HCT116 (cell line): Measurements from ENCODE around the gene SH2D3C. TPM values are rescaled to one million over a fixed set of nuclear protein-coding genes. Genes with fewer than 3 reads are reported as not detected.

Experiments used
- ATAC-seq: fragments of 200-7000 bp; cut with Tn5 transposase; 2 replicates; pipeline ENCODE4 v1.9.1; 2020; ENCODE audit warnings: mild to moderate bottlenecking, moderate library complexity
- BruUV-seq: library from RNA; stranded (reverse); fragments of 400-500 nt; replicated peaks from 2 replicates; lab custom pipeline; 2021; lab: Mats Ljungman, UMichigan
- CTCF ChIA-PET: fragments of 300-600 bp; sonication (Branson Sonifier 250); formaldehyde crosslinking; loops from one replicate; lab custom pipeline; 2021; ENCODE audit warnings: antibody characterized with exemption; lab: Charles Lee
- POLR2A ChIA-PET: fragments of 300-600, 350-600 bp; sonication (Branson Sonifier 250); formaldehyde crosslinking; loops from one replicate; lab custom pipeline; 2021; ENCODE audit warnings: antibody characterized with exemption; lab: Charles Lee
- RAD21 ChIA-PET, 2 experiments: fragments of 300-600 bp; sonication (Branson Sonifier 250); formaldehyde crosslinking; loops; one replicate each; lab custom pipeline; 2023; ENCODE audit warnings: low total read pairs in 2 of 2; ENCODE audit not compliant: uncharacterized antibody in 2 of 2, unreplicated experiment in 2 of 2, low non-redundant PET in 1 of 2; lab: Charles Lee
- DNase-seq: peaks from one replicate; pipeline ENCODE4 v3.0.0-alpha.2; 2010; ENCODE audit warnings: low read depth, low spot score
- H2AFZ ChIP-seq: fragments of 200-600 bp; shearing (Covaris generic), sonication (generic); 2 replicates; pipeline ENCODE4 v1.6.1; 2017; ENCODE audit warnings: low read depth, mixed run types, mixed read lengths, antibody characterized with exemption, low read length; ENCODE audit not compliant: poor library complexity, severe bottlenecking
- H3K27ac ChIP-seq: 2 replicates; pipeline ENCODE4 v1.5.1; 2012; ENCODE audit warnings: low read depth, low read length
- H3K27me3 ChIP-seq: fragments of 200-600 bp; sonication (generic); 2 replicates; pipeline ENCODE4 v1.6.1; 2016; ENCODE audit warnings: mixed run types, low read length, mixed read lengths; ENCODE audit not compliant: insufficient read depth
- H3K36me3 ChIP-seq, 2 experiments: fragments of 200-500 bp in 1 of 2; fragments of 200-600 bp in 1 of 2; sonication (Bioruptor generic) in 1 of 2; sonication (generic) in 1 of 2; 2 replicates each; pipeline versions ENCODE4 v1.5.1 to v1.6.1; 2014 to 2016; ENCODE audit warnings: low read length in 2 of 2, inconsistent platforms in 1 of 2, mixed read lengths in 1 of 2, mixed run types in 1 of 2; ENCODE audit not compliant: insufficient read depth in 2 of 2, control insufficient read depth in 1 of 2
- H3K4me1 ChIP-seq, 2 experiments: fragments of 200-600 bp in 1 of 2; sonication (generic) in 1 of 2; 2 replicates each; pipeline versions ENCODE4 v1.5.1 to v1.6.1; 2012 to 2017; ENCODE audit warnings: low read length in 2 of 2, inconsistent platforms in 1 of 2, mild to moderate bottlenecking in 1 of 2, mixed read lengths in 1 of 2, mixed run types in 1 of 2, moderate library complexity in 1 of 2; ENCODE audit not compliant: insufficient read depth in 2 of 2, control insufficient read depth in 1 of 2
- H3K4me2 ChIP-seq: fragments of 200-600 bp; sonication (generic); 2 replicates; pipeline ENCODE4 v1.6.1; 2017; ENCODE audit warnings: mixed run types, low read length, mixed read lengths
- H3K4me3 ChIP-seq, 2 experiments: fragments of 200-600 bp in 1 of 2; sonication (generic) in 1 of 2; replicated peaks in 1 of 2; 2 replicates each; pipeline ENCODE4 v1.5.1; 2011 to 2016; ENCODE audit warnings: low read length in 2 of 2, control low read depth in 1 of 2, low read depth in 1 of 2, mild to moderate bottlenecking in 1 of 2, mixed read lengths in 1 of 2, mixed run types in 1 of 2
- H3K79me2 ChIP-seq: fragments of 200-600 bp; sonication (generic); 2 replicates; pipeline ENCODE4 v1.6.1; 2017; ENCODE audit warnings: mild to moderate bottlenecking, mixed run types, low read length, moderate library complexity, mixed read lengths; ENCODE audit not compliant: insufficient read depth
- H3K9ac ChIP-seq: fragments of 200-600 bp; sonication (generic); 2 replicates; pipeline ENCODE4 v1.6.1; 2016; ENCODE audit warnings: low read length, mixed read lengths
- H3K9me2 ChIP-seq: fragments of 200-600 bp; sonication (generic), shearing (Covaris generic); 2 replicates; pipeline ENCODE4 v1.6.1; 2017; ENCODE audit warnings: mixed run types, mild to moderate bottlenecking, moderate library complexity; ENCODE audit not compliant: insufficient read depth
- H3K9me3 ChIP-seq, 2 experiments: fragments of 200-500 bp in 1 of 2; fragments of 200-600 bp in 1 of 2; sonication (Bioruptor generic) in 1 of 2; sonication (generic) in 1 of 2; 2 replicates each; pipeline ENCODE4 v1.6.1; 2014 to 2017; ENCODE audit warnings: low read length in 2 of 2, mixed read lengths in 2 of 2, inconsistent platforms in 1 of 2, low read depth in 1 of 2, mild to moderate bottlenecking in 1 of 2, mixed run types in 1 of 2, moderate library complexity in 1 of 2; ENCODE audit not compliant: control insufficient read depth in 1 of 2, insufficient read depth in 1 of 2
- H4K20me1 ChIP-seq: fragments of 200-600 bp; sonication (generic), shearing (Covaris generic); 2 replicates; pipeline ENCODE4 v1.6.1; 2017; ENCODE audit warnings: mixed run types, mild to moderate bottlenecking, moderate library complexity; ENCODE audit not compliant: insufficient read depth
- ATF3 ChIP-seq: IDR thresholded peaks from 2 replicates; pipeline ENCODE4 v1.6.1; 2012
- CBX3 ChIP-seq: IDR thresholded peaks from 2 replicates; pipeline ENCODE4 v1.6.1; 2012; ENCODE audit warnings: low read depth
- CEBPB ChIP-seq: IDR thresholded peaks from 2 replicates; pipeline ENCODE4 v1.6.1; 2012; ENCODE audit warnings: low read depth
- CTCF ChIP-seq, 3 experiments: fragments of 200-600 bp in 1 of 3; sonication (generic) in 1 of 3; IDR thresholded peaks in 2 of 3; conservative IDR thresholded peaks in 1 of 3; 2 replicates each; pipeline ENCODE4 v1.5.1; 2012 to 2017; ENCODE audit warnings: low read depth in 2 of 3, low read length in 2 of 3, antibody characterized with exemption in 1 of 3, borderline replicate concordance in 1 of 3, control low read depth in 1 of 3, mild to moderate bottlenecking in 1 of 3, mixed read lengths in 1 of 3, mixed run types in 1 of 3, moderate library complexity in 1 of 3; ENCODE audit not compliant: insufficient read depth in 1 of 3
- EGR1 ChIP-seq: IDR thresholded peaks from 2 replicates; pipeline ENCODE4 v1.6.1; 2012; ENCODE audit warnings: low read depth
- ELF1 ChIP-seq: IDR thresholded peaks from 2 replicates; pipeline ENCODE4 v1.6.1; 2012; ENCODE audit warnings: low read depth, borderline replicate concordance
- EZH2 ChIP-seq: fragments of 200-600 bp; sonication (generic); IDR thresholded peaks from 2 replicates; pipeline ENCODE4 v1.6.1; 2017; ENCODE audit warnings: antibody characterized with exemption, mixed run types
- EZH2phosphoT487 ChIP-seq: fragments of 200-600 bp; IDR thresholded peaks from 2 replicates; pipeline ENCODE4 v1.6.1; 2018; ENCODE audit warnings: antibody characterized with exemption, borderline replicate concordance
- JUND ChIP-seq: IDR thresholded peaks from 2 replicates; pipeline ENCODE4 v1.6.1; 2012
- MAX ChIP-seq: IDR thresholded peaks from 2 replicates; pipeline ENCODE4 v1.6.1; 2012
- POLR2AphosphoS5 ChIP-seq: IDR thresholded peaks from 2 replicates; pipeline ENCODE4 v1.6.1; 2011; ENCODE audit warnings: mild to moderate bottlenecking, low read depth, low read length, moderate library complexity
- RAD21 ChIP-seq: IDR thresholded peaks from 2 replicates; pipeline ENCODE4 v1.6.1; 2012; ENCODE audit warnings: low read depth, mild to moderate bottlenecking
- REST ChIP-seq: IDR thresholded peaks from 2 replicates; pipeline ENCODE4 v1.6.1; 2012; ENCODE audit warnings: low read depth
- SP1 ChIP-seq: IDR thresholded peaks from 2 replicates; pipeline ENCODE4 v1.6.1; 2012; ENCODE audit warnings: low read depth
- SRF ChIP-seq: IDR thresholded peaks from 2 replicates; pipeline ENCODE4 v1.6.1; 2012; ENCODE audit warnings: low read depth
- TCF7L2 ChIP-seq: IDR thresholded peaks from 2 replicates; pipeline ENCODE4 v1.7.0; 2011; ENCODE audit warnings: borderline replicate concordance, inconsistent platforms; ENCODE audit not compliant: insufficient read depth, insufficient read length; ENCODE audit errors: extremely low read depth
- YY1 ChIP-seq: IDR thresholded peaks from 2 replicates; pipeline ENCODE4 v1.6.1; 2011; ENCODE audit warnings: low read length, low read depth, moderate library complexity, mild to moderate bottlenecking; ENCODE audit not compliant: insufficient replicate concordance; ENCODE audit errors: extremely low read depth
- ZBTB33 ChIP-seq: IDR thresholded peaks from 2 replicates; pipeline ENCODE4 v1.6.1; 2011; ENCODE audit warnings: mild to moderate bottlenecking, low read length, moderate library complexity; ENCODE audit not compliant: insufficient replicate concordance; ENCODE audit errors: extremely low read depth
- ZFX ChIP-seq: fragments of 450-650 bp; IDR thresholded peaks from 2 replicates; pipeline ENCODE4 v1.6.1; 2017
- ZNF274 ChIP-seq: fragments of 200-500 bp; sonication (Bioruptor generic); IDR thresholded peaks from 2 replicates; pipeline ENCODE4 v1.6.1; 2014; ENCODE audit warnings: mild to moderate bottlenecking, low read depth, low read length, inconsistent platforms
- intact Hi-C: fragments of 100-400 bp; cut with micrococcal nuclease; formaldehyde crosslinking; loops from 2 replicates; pipeline ENCODE4 v1.10.0; 2022
- total RNA-seq: library from RNA; stranded (reverse); gene quantifications from one replicate; pipeline ENCODE4 v1.2.1, GENCODE V29; 2021; ENCODE audit not compliant: unreplicated experiment

The SH2D3C gene
- total RNA-seq, 1 experiment from 2014 or later: 1.3 TPM

- Histone ChIP-seq H3K9ac (no peak overlapping the region), H3K27me3 (no peaks in the 10 kb centered on the region), H4K20me1 (no peaks in the 10 kb centered on the region), H3K9me2 (no peaks in the 10 kb centered on the region), H3K9me3 (no peaks in the 10 kb centered on the region), H3K79me2 (no peaks in the 10 kb centered on the region), H3K36me3 (no peaks in the 10 kb centered on the region), H3K27ac (no peak overlapping the region), H3K4me3 (no peak overlapping the region), H3K4me2 (no peak overlapping the region), H3K4me1 (peaks cover 8 to 20% of the 10 kb centered on the region in 2 experiments), H2AFZ (no peak overlapping the region)
- POLR2A ChIA-PET: no interaction called here
- CTCF ChIA-PET: no interaction called here
- DNase-seq (no peak), ATAC-seq (no peak)
- RAD21 ChIA-PET: no interaction called here
- intact Hi-C loops: no loop called here
- TF ChIP-seq EGR1 (no peak), CBX3 (no peak), CTCF (IDR thresholded peaks at IDR 0.05 in 2 of 3, conservative IDR thresholded peaks at IDR 0.05 in 1 of 3; ENCODE audit: borderline replicate concordance in 1 of 3, insufficient read depth in 1 of 3, low read depth in 2 of 3, low read length in 2 of 3) (no peak), TCF7L2 (no peak), SRF (no peak), SP1 (no peak), CEBPB (no peak), RAD21 (no peak), ZFX (no peak), ZBTB33 (no peak), EZH2phosphoT487 (no peak), YY1 (no peak), EZH2 (no peak), JUND (no peak), MAX (no peak), ATF3 (no peak), REST (no peak), ZNF274 (no peak), ELF1 (no peak), POLR2AphosphoS5 (no peak)
- BruUV-seq: no TSS peak
Measured at GRCh38 chr9:127730799-127731410, 47.6 kb downstream of the SH2D3C start.
